ENCODE data around the gene FAM107B.

FAM107B gene

DNA sequence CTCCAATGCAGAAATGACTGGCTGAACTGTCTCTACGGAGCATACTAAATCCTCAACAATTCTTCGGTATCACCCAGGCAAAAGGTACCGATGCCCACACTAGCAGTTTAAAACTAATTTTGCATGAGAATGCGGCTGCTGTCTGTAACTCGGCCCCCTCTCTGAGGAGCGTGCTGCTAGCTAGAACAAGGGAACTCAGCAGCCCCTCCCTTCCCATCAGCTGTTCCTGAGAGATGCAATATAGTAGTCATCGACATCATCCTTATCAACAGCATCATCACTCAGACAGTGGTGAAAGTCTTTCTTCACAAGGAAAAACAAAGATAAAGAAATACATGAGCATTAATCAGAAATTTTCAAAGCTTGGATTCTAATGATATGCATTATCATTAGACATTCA lies 254.9 kb downstream of the FAM107B start:
- in situ Hi-C loops (cut with MboI; ENCODE audit: low sequenced_read_pairs) = loop anchor here (25.0 kb wide), 1 partner anchor 593 kb away; no protein-coding TSS in a partner anchor

DNA sequence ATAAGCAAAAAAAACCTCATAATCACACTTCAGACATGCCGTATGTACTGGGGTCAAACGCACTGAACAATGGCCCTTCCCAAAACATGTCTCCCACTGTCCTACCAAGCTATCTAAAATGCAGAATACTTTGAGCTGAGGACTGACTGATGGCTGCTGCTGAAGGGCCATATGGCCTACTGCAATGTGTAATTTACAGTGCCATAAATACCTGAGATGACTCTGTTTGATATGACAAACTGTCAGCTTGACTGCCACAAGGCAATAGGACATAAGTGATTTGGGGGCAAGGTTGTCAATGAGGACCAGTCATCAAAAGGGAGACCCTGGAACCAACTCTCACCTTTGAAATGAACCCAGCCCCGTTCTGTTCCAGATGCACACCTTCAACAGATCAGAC lies 256.5 kb downstream of the FAM107B start:
- in situ Hi-C loops (cut with MboI; ENCODE audit: low sequenced_read_pairs) = loop anchor here (25.0 kb wide), 1 partner anchor 594 kb away; no protein-coding TSS in a partner anchor

DNA sequence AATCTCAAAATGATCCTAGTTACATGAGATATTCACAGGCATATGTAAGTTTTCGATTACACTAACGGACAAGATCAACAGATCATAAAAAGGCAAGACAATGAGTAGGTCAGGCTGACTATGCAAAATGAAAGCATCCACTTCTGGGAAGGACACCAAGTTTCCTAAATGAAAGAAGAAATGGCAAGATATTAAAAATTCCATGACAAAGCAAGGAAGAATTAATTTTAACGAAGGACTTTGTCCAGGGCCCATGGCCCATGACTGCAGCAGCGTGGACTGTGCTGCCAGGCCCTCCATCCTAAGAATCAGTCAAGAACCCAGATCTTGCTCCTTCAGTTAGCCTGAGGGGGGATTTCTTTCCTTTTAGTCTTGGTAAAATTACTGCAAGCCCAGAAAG lies 261.6 kb downstream of the FAM107B start:
- in situ Hi-C loops (cut with MboI; ENCODE audit: low sequenced_read_pairs) = loop anchor here (25.0 kb wide), 1 partner anchor 599 kb away; no protein-coding TSS in a partner anchor

DNA sequence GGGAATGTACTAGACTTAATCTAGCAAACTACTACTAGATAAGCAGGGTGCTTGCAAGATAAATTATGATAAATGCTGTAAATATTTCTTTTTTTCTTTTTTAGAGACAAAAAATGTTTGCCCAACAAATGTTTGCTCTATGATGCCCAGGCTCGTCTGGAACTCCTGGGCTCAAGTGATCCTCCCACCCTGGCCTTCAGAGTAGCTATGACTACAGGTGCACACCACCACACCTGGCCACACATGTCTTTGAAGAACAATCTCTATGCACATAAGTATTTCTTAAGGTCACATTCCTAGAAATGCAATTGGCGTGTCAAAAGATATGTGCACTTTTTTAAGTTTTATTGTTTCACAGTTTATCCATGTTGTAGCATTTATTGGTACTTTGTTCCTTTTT lies 264.4 kb downstream of the FAM107B start:
- in situ Hi-C loops (cut with MboI; ENCODE audit: low sequenced_read_pairs) = loop anchor here (25.0 kb wide), 1 partner anchor 602 kb away; no protein-coding TSS in a partner anchor

DNA sequence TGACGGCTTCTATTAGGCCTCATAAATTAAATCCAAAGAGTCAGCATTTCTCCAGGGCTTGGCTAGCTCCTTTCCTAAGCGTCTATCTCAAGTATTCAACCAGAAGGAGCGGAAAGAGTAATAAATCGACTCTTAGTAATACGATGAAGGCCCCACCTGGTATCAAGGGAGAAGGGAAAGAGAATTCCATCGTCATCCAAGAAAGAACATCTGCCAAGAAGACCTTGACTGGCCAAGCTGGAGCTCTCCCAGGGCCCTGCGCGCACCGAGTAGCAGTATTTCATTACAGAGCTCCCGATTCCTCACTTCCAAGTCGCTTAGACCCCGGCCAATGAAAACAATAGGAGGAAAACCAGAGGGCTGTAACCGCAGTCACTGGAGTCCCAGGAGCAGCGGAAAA lies 266.0 kb downstream of the FAM107B start:
- in situ Hi-C loops (cut with MboI; ENCODE audit: low sequenced_read_pairs) = loop anchor here (25.0 kb wide), 1 partner anchor 604 kb away; no protein-coding TSS in a partner anchor

DNA sequence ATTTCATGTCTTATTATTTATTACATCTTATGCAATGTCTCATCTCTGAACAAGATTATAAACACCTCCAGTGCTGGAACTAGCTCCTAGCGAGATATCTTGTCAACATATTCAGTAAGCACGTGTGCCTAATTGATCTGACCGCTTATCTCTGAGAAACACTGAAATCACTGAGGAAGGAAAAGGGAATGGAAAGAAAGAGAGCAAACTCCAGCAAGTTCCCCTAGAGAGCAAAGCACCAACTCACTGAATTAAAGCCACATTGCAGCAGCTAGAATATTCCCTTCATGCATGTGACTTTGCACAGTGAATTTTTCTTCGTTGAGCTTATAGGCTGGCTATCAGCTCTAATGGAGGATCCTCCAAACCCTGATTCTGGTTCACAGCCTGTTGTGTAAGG lies 266.9 kb downstream of the FAM107B start:
- in situ Hi-C loops (cut with MboI; ENCODE audit: low sequenced_read_pairs) = loop anchor here (25.0 kb wide), 1 partner anchor 605 kb away; no protein-coding TSS in a partner anchor

DNA sequence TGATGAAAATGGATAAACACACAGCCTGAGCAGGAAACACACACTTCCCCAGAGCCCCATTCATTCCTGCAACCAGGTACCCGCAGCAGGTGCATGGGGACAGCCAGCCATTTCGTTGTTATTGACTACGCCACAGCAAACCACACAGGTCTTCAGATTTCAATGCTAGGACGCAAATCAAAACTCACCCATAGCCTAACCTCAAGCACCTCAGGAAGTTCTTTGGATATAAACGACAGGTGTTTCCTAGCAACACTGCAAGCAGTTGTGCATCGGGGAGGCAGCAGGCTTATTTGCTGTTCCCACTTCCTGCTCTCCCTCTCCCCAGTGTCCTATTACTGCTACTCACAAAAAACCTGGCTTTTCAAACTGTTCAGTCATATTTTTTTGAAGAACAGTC lies 267.5 kb downstream of the FAM107B start:
- in situ Hi-C loops (cut with MboI; ENCODE audit: low sequenced_read_pairs) = loop anchor here (25.0 kb wide), 1 partner anchor 605 kb away; no protein-coding TSS in a partner anchor

DNA sequence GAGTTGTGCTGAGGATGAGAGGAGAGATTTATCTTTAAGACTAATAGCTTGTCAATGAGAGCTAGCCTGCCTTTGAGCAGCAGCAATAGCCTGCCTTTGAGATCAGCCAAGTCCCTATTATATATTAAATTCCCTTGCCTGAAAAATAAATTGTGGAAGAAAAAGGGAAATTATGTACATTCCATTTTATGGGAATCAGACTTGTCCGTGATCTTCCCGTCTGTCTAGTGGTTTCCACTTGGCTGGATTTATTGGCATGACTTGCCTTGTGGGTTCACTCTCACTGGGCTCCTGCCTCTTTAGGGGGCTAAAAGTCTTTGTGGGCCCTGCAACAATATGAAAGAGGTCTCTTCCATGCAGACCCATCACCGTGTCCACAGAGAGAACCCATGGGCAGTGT lies 272.3 kb downstream of the FAM107B start:
- in situ Hi-C loops (cut with MboI; ENCODE audit: low sequenced_read_pairs) = loop anchor here (25.0 kb wide), 1 partner anchor 610 kb away; no protein-coding TSS in a partner anchor

DNA sequence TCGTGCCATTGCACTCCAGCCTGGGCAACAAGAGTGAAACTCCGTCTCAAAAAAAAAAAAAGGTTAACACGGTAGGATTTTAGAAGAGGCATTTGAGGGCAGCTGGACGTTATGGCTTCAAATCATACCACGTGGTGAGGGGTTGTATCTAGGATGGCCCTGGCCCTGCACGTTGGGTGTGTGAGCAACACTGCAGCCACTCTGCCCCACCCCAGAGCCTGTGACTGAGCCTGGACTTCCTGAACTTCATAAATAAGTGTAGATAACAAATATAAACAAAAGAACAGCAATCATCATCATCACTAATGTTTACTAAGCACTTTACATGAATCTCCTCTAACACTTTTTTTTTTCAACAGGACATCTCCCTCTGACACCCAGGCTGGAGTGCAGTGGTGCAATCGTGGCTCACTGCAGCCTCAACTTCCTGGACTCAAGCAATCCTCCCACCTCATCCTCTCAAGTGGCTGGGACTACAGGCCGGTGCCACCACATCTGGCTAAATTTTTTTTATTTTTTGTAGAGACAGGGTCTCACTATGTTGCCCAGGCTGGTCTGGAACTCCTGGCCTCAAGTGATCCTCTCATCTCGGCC lies 274.4 kb downstream of the FAM107B start:
- in situ Hi-C loops (cut with MboI; ENCODE audit: low sequenced_read_pairs) = loop anchor here (25.0 kb wide), 1 partner anchor 612 kb away; no protein-coding TSS in a partner anchor

DNA sequence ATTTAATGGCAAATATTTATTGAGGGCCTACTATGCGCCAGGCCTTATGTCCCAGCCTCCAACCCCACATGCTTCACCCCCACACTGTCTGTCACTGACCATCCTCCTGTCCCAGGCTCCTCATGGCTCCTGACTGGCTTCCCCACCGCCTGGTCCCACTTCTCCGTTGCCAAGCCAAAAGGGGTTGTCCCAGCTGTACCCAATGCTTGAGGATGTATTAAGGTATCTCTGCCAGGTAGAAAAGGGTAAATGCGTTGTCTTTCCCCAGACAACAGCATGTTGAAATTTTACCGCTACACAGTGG lies 275.1 kb downstream of the FAM107B start:
- in situ Hi-C loops (cut with MboI; ENCODE audit: low sequenced_read_pairs) = no loop called here

DNA sequence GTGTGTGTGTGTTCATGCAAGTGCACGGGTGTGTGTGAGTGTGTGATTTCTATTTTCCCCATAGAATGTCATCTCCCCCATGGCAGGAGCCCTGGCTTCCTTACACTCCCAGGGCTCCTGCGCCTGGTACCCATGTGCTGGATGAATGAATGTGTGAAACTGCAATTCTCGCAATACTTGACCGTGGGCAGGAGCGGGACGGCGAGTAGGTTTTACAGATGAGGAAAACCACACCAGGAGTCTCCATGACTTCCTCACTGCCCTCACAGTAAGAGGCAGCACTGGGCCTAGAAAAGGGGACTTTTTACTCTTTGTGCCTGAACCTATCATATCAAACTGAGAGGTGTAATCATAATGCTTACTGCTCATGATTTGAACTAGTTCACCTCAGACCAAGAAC lies 276.4 kb downstream of the FAM107B start:
- in situ Hi-C loops (cut with MboI; ENCODE audit: low sequenced_read_pairs) = no loop called here

DNA sequence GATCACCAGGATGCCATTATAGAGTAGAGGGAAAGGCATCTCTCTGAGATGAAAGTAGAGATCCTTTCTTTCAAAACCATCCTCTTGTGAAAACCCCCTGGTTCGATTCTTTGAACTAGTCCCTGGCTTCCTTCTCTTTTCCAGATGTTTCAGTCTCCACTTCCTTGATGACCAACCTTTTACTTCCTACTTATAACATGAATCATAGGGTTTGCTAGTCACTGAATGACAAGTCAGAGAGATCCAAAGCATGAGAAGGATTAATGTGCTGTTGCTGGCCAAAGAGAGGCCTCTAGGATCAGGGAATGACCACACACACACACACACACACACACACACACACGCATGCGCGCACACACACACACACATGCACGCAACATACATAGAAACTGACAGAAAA lies 282.9 kb downstream of the FAM107B start:
- in situ Hi-C loops (cut with MboI; ENCODE audit: low sequenced_read_pairs) = no loop called here

DNA sequence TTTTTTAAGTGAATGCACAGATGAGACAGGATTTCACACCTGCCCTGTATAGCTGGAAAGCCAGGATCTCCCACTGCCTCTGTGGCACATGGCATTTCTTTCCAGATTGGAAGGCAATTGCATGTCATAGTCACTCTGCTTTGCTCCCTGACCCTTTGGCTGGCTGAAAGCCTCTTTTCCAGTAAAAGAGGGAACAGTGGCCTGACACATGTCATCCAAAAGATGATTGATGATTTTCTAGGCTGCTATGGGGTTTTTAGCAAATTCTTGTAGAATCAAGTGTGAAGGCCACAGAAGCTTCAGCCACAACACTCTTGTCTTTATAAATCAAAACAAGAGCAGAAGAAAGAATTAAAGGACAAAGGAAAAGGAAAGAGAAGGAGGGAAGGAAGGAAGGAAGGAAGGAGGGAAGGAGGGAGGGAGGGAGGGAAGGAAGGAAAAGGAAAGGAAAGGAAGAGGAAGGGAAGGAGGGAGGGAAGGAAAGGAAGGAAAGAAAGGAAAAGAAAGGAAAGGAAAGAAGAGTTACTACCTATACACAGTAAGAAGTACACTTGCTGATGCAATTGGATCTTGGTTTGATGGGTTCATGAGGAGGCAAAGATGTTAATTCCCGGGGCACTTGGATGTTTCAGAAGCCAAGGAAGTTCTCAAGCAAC lies 285.0 kb downstream of the FAM107B start:
- in situ Hi-C loops (cut with MboI; ENCODE audit: low sequenced_read_pairs) = no loop called here

DNA sequence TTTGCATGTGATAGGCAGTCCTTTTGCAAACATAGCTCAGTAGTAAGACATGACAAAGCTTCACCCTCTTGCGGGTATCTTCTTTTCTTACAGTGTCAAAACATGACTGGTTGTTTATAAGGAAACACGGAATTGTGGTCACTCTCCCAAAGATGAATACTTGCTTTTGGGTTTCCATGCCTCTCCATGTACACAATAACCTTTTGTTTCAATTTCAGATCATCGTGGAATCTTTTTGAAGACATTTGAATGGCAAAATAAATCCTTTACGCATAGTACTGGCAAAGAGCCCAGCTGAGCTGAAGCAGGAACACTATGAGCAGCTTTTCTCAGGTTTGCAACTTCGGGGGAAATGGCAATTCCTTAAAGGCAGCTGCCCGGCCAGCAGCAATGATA lies 287.2 kb downstream of the FAM107B start:
- in situ Hi-C loops (cut with MboI; ENCODE audit: low sequenced_read_pairs) = no loop called here

DNA sequence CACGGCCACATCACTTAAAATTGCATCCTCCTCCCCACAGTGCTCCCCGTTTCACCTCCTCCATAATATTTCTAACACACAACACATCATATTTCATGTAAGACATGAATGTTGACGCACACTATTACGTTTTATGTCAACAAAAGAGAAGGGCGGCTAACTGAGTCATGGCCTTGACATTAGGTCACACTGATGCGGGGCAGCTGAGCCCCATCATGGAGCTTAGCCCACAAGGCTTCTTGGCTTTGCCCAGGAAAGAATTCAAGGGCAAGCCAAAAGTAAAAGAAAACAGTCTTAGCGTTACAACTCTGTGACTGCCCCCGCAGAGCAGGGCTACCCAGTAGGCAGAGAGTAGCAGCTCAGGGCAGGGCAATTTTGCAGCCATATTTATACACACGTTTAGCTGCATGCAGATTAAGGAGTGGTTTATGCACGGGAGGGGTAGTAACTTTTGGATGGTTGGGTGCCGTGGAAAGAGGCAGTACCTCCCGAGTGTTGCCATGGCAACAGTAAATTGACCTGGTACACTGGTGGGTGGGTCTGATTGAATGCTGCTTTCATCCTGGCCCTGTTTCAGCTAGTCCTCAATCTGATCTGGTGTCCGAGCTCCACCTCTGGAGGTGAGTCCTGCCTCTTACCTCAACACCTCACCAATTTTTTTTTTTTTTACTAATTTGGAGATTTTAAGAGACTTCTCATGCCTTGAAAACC lies 287.8 kb downstream of the FAM107B start:
- in situ Hi-C loops (cut with MboI; ENCODE audit: low sequenced_read_pairs) = no loop called here

DNA sequence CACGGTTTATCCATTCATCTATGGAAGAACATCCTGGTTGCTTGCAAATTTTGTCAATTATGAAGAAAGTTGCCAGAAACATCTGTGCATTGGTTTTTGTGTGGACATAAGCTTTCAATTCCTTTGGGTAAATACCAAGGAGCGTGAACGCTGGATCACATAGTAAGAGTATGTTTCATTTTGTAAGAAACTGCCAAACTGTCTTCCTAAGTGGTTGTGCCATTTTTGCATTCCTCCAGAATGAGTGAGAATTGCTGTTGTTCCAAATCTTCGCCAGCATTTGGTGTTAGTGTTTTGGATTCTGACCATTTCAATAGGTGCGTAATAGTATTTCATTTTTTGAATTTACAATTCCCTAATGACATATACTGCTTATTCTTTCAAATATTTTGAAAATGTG lies 288.7 kb downstream of the FAM107B start:
- in situ Hi-C loops (cut with MboI; ENCODE audit: low sequenced_read_pairs) = no loop called here

DNA sequence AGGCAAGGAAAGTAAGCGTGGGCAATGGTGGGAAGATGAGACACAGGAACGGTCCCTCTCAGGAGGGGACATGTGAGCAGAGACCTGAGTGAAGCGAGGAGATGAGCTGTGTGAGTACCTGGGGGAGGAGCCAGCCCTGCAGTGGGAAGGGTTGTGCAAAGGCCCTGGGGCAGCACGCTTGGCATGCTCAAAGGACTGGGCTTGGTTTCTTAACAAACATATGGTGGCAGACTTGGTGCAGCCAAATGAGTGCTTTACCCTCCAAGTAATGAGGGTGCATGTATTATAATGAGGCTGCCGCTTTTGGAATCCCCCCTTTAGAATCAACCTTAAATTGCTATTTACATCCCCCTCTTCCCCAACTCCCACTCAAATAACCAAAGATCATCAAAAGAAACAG lies 291.3 kb downstream of the FAM107B start:
- in situ Hi-C loops (cut with MboI; ENCODE audit: low sequenced_read_pairs) = no loop called here

DNA sequence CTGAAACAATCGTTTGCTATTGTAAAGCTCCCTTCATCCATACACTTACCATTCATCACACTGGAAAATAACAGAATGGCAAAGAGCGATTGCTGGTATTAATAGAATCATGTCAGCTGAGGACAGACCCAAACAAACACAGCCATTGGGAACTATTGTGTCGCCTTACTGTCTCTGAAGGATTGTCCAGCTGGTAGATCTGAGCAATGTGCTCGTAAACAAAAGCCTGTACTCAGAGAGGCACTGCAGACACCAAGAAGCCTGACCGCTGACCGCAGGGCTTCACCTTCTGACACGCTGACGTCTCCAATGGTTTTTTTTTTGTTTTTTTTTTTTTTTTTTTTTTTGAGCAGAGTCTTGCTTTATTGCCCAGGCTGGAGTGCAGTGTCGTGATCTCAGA lies 292.9 kb downstream of the FAM107B start:
- in situ Hi-C loops (cut with MboI; ENCODE audit: low sequenced_read_pairs) = no loop called here

DNA sequence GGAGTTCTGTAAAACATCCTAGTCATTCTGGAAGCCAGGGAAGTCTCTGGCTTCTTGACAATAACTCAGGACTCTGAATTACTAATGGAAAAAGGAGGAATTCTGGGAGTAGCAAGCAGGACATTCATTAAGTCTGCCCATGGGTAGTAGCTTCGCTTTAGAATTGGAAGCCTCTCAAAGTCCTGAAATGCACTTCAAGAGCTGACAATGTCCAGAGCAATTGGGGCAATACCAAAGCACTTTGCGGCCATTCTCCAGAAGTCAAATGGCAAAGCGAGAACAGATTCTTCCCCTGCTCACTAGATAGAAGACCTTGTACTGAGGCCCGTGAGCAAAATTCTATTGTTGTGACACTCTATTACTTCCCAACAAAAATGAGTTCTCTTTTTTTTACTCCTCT lies 293.7 kb downstream of the FAM107B start:
- in situ Hi-C loops (cut with MboI; ENCODE audit: low sequenced_read_pairs) = no loop called here

DNA sequence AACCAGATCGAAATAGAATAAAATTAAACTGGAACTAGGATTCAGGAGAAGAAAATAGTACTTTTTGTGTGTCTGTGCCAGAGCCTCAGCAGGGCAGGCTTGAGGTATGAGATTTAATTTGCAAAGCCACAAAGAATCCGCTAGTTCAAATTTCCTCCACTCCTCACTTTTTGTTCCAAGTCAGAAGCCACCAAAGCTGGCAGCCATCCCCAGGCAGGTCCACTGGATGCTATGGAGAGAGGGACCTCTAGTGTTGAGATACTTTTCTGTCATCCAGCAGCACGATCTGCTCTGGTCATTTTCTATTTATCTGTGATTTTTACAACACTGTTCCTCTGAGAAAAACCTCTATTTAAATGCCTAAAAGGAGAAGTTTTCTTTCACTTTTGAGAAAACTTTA lies 296.1 kb downstream of the FAM107B start:
- in situ Hi-C loops (cut with MboI; ENCODE audit: low sequenced_read_pairs) = no loop called here

DNA sequence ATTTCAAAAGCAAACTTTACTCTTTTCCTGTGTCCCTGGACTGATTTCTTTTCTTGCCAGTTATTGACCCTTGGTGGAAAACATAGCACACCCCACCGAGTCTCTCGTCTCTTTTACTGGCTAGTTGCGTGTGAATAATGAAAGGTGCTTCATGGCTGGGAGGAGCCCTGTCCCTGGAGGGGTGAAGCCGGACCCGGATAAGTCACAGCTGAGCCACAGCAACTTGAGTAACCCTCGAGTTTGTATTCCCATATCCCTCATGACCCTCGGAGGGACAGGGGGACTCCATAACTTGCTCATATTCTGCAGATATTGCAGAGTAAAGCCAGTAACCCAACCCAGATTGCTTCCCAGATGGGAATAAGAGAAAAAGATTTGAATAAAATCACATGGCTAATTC lies 296.5 kb downstream of the FAM107B start:
- in situ Hi-C loops (cut with MboI; ENCODE audit: low sequenced_read_pairs) = no loop called here

DNA sequence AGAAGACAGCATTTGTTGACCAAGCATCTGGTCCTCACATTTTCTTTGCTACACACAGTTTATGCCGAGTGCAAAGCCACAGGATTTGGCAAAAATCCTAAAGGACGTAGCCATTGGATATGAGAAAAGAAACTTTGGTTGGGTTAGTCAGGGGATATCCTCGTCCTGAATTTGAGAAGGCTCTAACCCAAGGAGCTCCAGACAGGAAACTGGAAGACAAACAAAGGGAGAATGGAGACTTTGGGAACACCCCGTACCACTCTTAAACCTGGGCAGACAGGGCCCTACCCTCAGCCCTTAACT lies 297.3 kb downstream of the FAM107B start:
- in situ Hi-C loops (cut with MboI; ENCODE audit: low sequenced_read_pairs) = no loop called here
